ENCODE data around the gene ETV3L. TPM values are rescaled to one million over a fixed set of nuclear protein-coding genes. Genes with fewer than 3 reads are reported as not detected.

ETV3L gene
- polyA plus RNA-seq, 1 donor: not detected

DNA sequence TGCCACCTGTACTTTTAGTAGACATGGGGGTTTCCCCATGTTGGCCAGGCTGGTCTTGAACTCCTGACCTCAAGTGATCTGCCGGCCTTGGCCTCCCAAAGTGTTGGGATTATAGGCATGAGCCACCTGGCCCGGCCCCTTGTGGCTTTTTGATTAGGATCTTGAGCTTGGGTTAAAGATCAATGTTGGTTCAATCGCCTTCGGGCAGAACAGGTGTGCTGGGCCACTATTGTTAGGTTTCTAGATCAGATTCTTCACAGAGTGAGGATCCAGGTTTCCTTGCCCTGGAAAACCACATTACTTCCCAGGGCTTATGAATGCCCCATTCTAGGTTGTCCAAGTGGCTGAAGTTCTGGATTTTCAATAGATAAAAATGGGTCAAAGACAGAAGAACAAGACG is 32.5 kb upstream of the ETV3L start:
- no peak for DNase-seq (ENCODE audit: low read depth)

GRCh38 chr1:157131281-157131680 is 31.7 kb upstream of the ETV3L start:
- DNase-seq (ENCODE audit: low read depth): no peak

DNA sequence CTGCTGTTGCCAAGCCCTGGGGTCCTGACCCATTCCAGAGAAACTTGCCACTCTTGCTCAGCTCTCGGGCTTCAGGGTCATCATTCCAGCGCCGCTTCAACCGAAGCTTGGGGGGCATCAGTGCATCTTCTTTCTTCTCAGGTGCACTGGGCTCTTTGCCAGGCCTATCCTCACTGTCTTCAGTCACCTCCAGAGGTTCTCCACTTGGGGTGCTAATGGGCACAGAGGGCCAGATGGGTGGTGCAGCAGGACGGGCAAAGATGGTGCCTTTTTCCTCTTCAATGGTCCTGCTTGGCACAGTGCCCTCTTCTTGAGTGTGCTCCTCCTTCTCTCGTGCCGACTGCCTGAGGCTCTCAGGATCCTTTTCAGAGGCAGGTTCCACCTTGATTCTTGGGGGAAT is 25.2 kb upstream of the ETV3L start:
- DNase-seq (ENCODE audit: low read depth): no peak

GRCh38 chr1:157119448-157119847 is 19.8 kb upstream of the ETV3L start:
- DNase-seq (ENCODE audit: low read depth): no peak

GRCh38 chr1:157119008-157119407 is 19.4 kb upstream of the ETV3L start:
- DNase-seq (ENCODE audit: low read depth): no peak

DNA sequence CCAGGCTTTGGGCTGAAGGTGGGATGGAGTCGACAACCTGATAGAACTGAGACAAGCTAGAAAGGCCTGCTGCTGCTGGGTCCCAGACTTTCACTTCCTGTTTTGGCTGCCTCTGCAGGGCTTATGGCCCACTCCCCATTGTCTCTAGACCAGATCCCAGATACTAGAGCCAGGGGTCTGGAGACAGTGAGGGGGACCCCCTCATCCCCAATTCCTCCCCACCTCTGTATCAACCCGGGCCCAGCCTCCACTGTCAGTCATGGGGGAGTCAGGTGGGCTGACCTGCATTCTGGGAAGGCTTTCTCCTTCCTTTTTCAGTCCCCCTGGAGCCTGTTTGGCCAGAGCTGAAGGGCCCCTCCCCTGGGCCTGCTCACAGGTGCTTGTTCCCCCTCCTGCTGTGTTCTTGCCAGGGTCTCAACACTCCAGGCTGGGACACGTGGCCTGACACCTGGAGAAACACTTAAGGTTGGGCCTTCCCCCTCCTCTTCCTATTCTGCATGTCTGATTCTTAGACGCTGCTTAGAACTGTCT is 18.0 kb upstream of the ETV3L start:
- no peak for DNase-seq (ENCODE audit: low read depth)

- DNase-seq (ENCODE audit: low read depth): no peak
Measured at GRCh38 chr1:157116737-157117103, 17.1 kb upstream of the ETV3L start.

- no peak for DNase-seq (ENCODE audit: low read depth)
Measured at GRCh38 chr1:157115851-157116736, 16.5 kb upstream of the ETV3L start.

GRCh38 chr1:157115429-157115838 is 15.8 kb upstream of the ETV3L start:
- no peak for DNase-seq (ENCODE audit: low read depth)

GRCh38 chr1:157114183-157115121 is 14.8 kb upstream of the ETV3L start:
- no peak for DNase-seq (ENCODE audit: low read depth)

DNA sequence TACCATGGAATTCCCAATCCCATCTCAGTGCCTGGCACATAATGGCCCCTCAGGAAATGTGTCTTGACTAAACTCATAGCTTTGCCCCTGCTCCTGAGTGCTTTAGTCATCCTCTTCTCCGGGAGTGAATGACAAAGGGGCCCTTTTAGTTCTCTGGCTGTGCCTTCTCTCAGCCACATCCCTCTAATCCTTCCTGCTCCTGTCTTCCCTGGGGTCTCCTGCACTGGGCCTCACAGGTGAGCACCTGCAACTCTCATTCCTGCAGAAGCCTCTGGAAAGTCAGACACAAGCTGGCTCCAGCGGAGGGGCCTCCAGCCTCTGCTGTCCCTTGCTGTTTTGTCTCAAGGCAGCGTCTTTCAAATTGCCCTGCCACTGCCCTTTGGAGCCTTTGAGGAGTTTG is 14.0 kb upstream of the ETV3L start:
- DNase-seq (ENCODE audit: low read depth): no peak

- no peak for DNase-seq (ENCODE audit: low read depth)
Measured at GRCh38 chr1:157113106-157113505, 13.5 kb upstream of the ETV3L start.

DNA sequence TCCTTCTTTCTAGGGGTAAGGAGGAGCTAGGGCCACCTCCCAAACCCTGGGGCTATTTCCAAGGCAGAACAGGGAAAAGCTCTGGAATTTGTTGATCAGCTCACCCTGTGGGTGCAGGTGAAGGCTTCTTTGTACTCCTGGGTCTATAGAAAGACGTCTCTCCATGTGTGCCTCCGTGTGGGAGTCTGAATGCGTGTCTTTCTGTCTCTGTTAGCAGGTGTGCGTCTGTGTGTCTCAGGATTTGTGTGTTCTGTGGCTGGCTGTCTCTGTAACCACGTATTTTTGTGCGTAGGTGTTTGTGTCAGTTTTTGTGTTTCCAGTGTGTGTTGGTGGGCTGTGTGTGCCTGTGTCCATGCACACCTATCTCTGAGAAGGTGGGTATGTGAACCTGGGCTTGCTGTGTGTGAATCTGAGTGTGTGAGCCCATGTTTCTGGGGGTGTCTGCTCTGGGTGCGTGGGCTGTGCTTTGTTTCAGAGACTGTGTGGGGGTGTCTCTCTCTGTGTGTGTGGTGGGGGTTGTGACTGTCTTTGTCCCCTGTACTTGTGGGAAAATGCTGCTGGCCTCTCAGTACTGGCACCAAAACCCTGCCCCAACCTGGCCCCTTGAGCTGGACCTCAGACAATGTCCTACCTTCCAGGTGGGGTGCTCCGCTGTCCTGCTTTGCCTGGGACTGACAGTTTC is 12.7 kb upstream of the ETV3L start:
- no peak for DNase-seq (ENCODE audit: low read depth)

- DNase-seq (ENCODE audit: low read depth): no peak
Measured at GRCh38 chr1:157111396-157112165, 12.0 kb upstream of the ETV3L start.

GRCh38 chr1:157110686-157111085 is 11.1 kb upstream of the ETV3L start:
- no peak for DNase-seq (ENCODE audit: low read depth)

- DNase-seq (ENCODE audit: low read depth): no peak
Measured at GRCh38 chr1:157110003-157110402, 10.4 kb upstream of the ETV3L start.

DNA sequence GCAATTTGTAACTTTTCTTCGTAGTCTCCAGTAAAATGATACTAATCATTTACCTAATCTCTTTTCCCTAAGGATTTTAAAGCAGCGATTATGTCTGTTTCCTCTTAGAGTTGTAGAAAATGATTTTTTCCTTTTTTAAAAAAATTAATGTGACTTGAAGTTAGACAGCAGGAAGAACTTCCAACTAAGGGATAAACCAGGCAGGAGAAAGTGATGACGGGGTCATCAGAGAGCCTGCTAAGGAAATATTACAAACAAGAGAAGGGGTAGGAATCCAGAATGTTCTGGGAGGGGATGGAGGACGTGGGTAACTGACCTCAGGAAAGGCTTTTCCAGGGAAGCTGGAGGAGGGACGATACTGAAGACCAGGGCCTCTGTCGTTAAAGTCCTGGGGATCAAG is 8.8 kb upstream of the ETV3L start:
- no peak for DNase-seq (ENCODE audit: low read depth)

DNA sequence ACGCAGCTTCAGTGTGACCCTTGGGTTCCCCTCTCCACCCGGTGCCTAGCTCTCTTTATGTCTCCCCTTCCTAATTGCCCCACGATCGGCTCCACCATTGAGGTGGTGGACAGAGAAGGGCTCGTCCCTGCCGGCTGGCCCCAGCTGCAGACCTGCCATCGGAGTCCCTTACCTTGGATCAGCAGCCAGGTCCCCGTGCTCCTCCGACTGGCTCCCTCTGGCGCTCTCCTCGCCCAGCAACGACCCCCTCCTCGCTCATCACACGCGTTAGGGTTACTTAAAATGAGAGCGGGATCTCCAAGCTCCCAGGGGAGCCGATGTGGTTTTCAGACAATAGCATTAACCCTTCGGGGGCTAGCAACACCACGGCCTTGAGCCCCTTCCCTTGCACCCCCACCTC is 8.1 kb upstream of the ETV3L start:
- no peak for DNase-seq (ENCODE audit: low read depth)

DNA sequence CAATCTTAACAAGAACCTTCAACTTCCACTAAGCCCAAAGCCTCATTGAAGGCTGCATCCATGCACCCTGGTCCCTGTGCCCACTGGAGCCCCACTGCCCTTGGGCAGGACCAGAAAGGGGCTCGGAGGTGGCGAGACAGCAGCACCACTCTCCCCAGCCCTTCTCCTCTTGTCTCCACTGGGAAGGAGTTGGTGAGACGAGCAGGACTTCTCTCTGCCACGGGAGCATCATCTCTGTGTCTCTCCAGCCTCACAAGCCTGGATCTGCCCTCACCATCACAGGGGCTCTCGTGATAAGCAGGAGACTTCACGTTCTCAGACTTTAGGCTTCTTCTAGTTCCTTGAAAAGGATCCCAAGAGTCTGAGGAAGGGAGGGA is 7.2 kb upstream of the ETV3L start:
- DNase-seq (ENCODE audit: low read depth): no peak

- no peak for DNase-seq (ENCODE audit: low read depth)
Measured at GRCh38 chr1:157105988-157106812, 6.6 kb upstream of the ETV3L start.

All from forelimb muscle (tissue), 1 donor.